Heart right ventricle (tissue), 16 donors: ENCODE data around the gene ZNF831. TPM values are rescaled to one million over a fixed set of nuclear protein-coding genes. Genes with fewer than 3 reads are reported as not detected.

ENCODE experiments used
- ATAC-seq, 8 donors: fragments of 200-7000 bp; cut with Tn5 transposase; one replicate each; pipeline ENCODE4 v1.9.1; 2020; ENCODE audit warnings: mild to moderate bottlenecking in 8 of 8, moderate library complexity in 8 of 8, moderate number of reproducible peaks in 1 of 8
- DNase-seq, 2 donors: peaks; one replicate each; pipeline ENCODE4 v3.0.0-alpha.2; 2020
- H3K27ac ChIP-seq, 10 donors: fragments of 200-600 bp; sonication (generic) in 2 of 10; one replicate each; pipeline versions ENCODE4 v1.5.0 to v1.8.0; 2020 to 2022; ENCODE audit warnings: mild to moderate bottlenecking in 3 of 10
- H3K27me3 ChIP-seq, 7 donors: fragments of 200-600 bp; one replicate each; pipeline ENCODE4 v1.8.0; 2021 to 2022; ENCODE audit warnings: mild to moderate bottlenecking in 2 of 7
- H3K36me3 ChIP-seq, 9 donors: fragments of 200-600 bp; sonication (generic) in 1 of 9; one replicate each; pipeline versions ENCODE4 v1.5.0 to v1.8.0; 2020 to 2022; ENCODE audit warnings: mild to moderate bottlenecking in 2 of 9
- H3K4me1 ChIP-seq, 9 donors: fragments of 200-600 bp; sonication (generic) in 1 of 9; one replicate each; pipeline versions ENCODE4 v1.5.0 to v1.8.0; 2020 to 2022; ENCODE audit warnings: mild to moderate bottlenecking in 4 of 9
- H3K4me3 ChIP-seq, 10 donors: fragments of 200-600 bp; sonication (generic) in 2 of 10; one replicate each; pipeline versions ENCODE4 v1.5.0 to v1.8.0; 2020 to 2022; ENCODE audit warnings: mild to moderate bottlenecking in 7 of 10, moderate library complexity in 2 of 10
- H3K9me3 ChIP-seq, 11 donors: fragments of 200-600 bp in 10 of 11; sonication (generic) in 2 of 11; one replicate each; pipeline versions ENCODE4 v1.5.0 to v1.8.0; 2013 to 2022; ENCODE audit warnings: mild to moderate bottlenecking in 2 of 11, control low read depth in 1 of 11, moderate library complexity in 1 of 11
- WGBS, 2 donors: extraction: QIAGEN DNeasy Blood & Tissue Kit; methylation state at CpG; one replicate each; pipeline ENCODE4 v1.1.7; 2013; ENCODE audit warnings: inconsistent platforms in 1 of 2; 5-methylcytosine and 5-hydroxymethylcytosine counted together
- intact Hi-C, 10 donors: fragments of 100-400 bp; cut with DNase I; formaldehyde crosslinking; loops; one replicate each; pipeline versions ENCODE4 v1.11.1 to v1.14.2; 2022
- polyA plus RNA-seq, 2 donors: library from polyadenylated mRNA; stranded (reverse); fragments of 200-250 nt; gene quantifications; one replicate each; pipeline ENCODE4 v1.2.3, GENCODE V29; 2013
- total RNA-seq, 10 donors: library from RNA; stranded (reverse); fragmentation: NEBNext Ultra II Directional in 3 of 10; extraction: Animal tissue kit (Norgen Biotek cat#: 25700) in 3 of 10; gene quantifications; one replicate each; pipeline versions ENCODE4 v1.2.1 to v1.2.4, GENCODE V29; 2021 to 2023
- TF ChIP-seq, protein P1 (sequence below), 9 donors: fragments of 200-600 bp; sonication (generic) in 2 of 9; IDR thresholded peaks; one replicate each; pipeline versions ENCODE4 v1.5.0 to v1.8.0; 2021 to 2022; ENCODE audit warnings: antibody characterized with exemption in 9 of 9, mild to moderate bottlenecking in 5 of 9, moderate library complexity in 1 of 9
- donor health status: Arrhythmogenic right ventricular cardiomyopathy.
- donor health status: ischemic (EF 13 %, LVEDD 7.1; RV severe dilation, severe dysfunction).
- donor health status: healthy with polysubstance abuse.
- donor health status: DM: no; HTN: yes; CAD: no.
- donor health status: DM: no; HTN: no; CAD: no.
- donor health status: ischemic (EF 25% LVEDD 6.9; RV normal size, moderate dysfunction).
- donor health status: ischemic (EF 25% LVEDD 5.7; RV mildly dilated, moderate dysfunction).
- donor health status: healthy.
- donor health status: DM: yes; HTN: yes; CAD: no.
- donor health status: Ischemic cardiomyopathy.
- donor health status: ischemic (EF 35%, LVEDD 5.7; RV mildly dilated, moderate dysfunction).
- donor health status: nonischemic (EF 11% LVEDD 7.7; RV severe dilation, severe dysfunction).
- donor health status: DM: yes; HTN: yes; CAD: no.
- donor health status: PGD.
- donor health status: ischemic (EF 29% LVEDD 5.4; RV normal size, mild dysfunction).
- donor health status: nonischemic (EF 23%, LVEDD 6.1; RV moderate dilation, normal function).

ZNF831 gene
- total and polyA plus RNA-seq, 12 donors = 0.01 to 0.72 (median 0.11) TPM; not detected in 1

DNA sequence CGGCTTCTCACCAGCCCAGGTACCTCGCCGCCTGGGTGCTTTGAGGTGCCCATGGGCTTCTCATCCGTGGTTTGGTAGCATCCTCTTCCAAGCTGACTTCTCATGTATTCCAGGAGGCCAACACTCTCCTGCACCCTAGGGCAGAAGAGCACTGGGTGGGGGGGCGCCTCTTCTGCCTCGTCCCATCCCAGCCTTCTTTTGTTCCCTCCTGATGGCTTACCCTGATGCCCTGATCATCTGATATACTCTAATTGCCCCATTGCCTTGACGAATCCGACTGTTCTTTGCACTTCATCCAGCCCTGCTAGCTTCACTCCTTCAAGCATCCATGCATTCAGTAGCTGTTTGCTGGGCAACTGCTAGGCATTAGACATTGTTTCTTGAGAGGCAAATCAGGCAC lies 60.6 kb downstream of the ZNF831 start:
- TF ChIP-seq, protein P1, sequence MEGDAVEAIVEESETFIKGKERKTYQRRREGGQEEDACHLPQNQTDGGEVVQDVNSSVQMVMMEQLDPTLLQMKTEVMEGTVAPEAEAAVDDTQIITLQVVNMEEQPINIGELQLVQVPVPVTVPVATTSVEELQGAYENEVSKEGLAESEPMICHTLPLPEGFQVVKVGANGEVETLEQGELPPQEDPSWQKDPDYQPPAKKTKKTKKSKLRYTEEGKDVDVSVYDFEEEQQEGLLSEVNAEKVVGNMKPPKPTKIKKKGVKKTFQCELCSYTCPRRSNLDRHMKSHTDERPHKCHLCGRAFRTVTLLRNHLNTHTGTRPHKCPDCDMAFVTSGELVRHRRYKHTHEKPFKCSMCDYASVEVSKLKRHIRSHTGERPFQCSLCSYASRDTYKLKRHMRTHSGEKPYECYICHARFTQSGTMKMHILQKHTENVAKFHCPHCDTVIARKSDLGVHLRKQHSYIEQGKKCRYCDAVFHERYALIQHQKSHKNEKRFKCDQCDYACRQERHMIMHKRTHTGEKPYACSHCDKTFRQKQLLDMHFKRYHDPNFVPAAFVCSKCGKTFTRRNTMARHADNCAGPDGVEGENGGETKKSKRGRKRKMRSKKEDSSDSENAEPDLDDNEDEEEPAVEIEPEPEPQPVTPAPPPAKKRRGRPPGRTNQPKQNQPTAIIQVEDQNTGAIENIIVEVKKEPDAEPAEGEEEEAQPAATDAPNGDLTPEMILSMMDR (IDR thresholded peaks at IDR 0.05) = no peak
- WGBS, 2 donors = 92 to 95% methylated on average over 8 of the region's 8 CpGs
- H3K9me3 ChIP-seq = peaks cover 0 to 5% (median 0%) of the 10 kb centered on the region in 11 donors
- H3K36me3 ChIP-seq = no peaks in the 10 kb centered on the region
- intact Hi-C loops = loop anchor here in 7 of 10 donors (2.0 to 10.0 kb wide), 8 partner anchors 135 to 569 kb away; partner anchors contain the start of gene STX16 (in 1 of the 7)
- no peak overlapping the region for H3K4me3 ChIP-seq
- peaks cover 9 to 28% (median 21%) of the 10 kb centered on the region in 9 donors for H3K4me1 ChIP-seq
- no peak overlapping the region for H3K27ac ChIP-seq
- DNase-seq (no peak), ATAC-seq (no peak)
- peaks cover 0 to 52% (median 44%) of the 10 kb centered on the region in 7 donors for H3K27me3 ChIP-seq

DNA sequence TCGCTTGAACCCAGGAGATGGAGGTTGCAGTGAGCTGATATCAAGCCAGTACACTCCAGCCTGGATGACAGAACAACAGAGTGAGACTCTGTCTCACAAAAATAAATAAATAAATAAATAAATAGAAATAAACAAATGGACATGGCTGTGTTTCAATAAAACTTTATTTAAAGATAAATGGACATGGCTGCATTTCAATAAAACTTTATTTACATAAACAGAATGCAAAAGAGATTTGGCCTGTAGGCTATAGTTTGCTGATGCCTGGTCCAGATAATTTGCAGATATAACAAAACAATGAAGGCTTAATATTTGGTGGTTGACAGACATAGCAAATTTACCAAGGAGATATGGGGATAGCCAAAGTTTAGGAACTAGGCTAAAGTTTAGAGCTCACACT lies 66.8 kb downstream of the ZNF831 start:
- TF ChIP-seq, protein P1 (IDR thresholded peaks at IDR 0.05) = no peak
- peaks cover 0 to 69% (median 39%) of the 10 kb centered on the region in 7 donors for H3K27me3 ChIP-seq

DNA sequence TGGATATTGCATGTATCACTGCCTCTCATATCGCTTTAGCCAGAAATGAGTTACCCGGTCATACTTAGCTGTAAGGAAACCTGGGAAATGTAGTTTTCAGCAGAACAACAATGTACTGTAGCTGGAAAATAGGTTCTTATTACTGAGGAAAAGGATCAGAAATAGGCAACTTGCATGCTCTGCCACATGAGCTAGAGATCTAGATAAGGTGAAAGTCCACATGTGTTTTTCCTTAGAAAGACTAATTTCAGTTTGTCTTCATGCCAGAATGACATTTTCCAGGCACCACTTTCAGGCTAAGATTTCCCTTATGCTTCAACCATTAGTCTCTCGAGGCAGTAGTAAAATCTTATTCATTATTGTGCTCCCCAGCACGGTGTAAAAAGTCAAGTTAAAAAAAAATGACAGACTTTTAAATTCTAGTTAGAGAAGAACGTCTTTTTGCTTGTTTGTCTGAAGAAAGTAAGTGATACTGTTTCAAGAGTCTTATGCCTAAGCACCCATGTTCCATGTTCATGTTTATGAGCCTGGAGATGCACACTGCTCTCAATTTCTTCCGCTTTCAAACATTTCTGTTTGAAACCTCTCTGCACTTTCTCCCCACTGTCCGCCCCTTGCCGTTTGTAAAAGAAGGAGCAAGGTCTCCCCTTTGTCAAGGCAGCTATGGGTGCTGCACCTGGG lies 67.6 kb downstream of the ZNF831 start:
- intact Hi-C loops = loop anchor here in 1 of 10 donors (10.0 kb wide), 1 partner anchor 164 kb away; no protein-coding TSS in a partner anchor
- H3K27ac ChIP-seq = no peak overlapping the region
- WGBS, 2 donors = 52 to 55% methylated on average over 8 of the region's 8 CpGs
- H3K36me3 ChIP-seq = no peaks in the 10 kb centered on the region
- H3K4me1 ChIP-seq = no peaks in the 10 kb centered on the region
- no peak for DNase-seq
- no peak overlapping the region for H3K4me3 ChIP-seq
- H3K27me3 ChIP-seq = peaks cover 0 to 64% (median 30%) of the 10 kb centered on the region in 7 donors
- TF ChIP-seq, protein P1 (IDR thresholded peaks at IDR 0.05) = no peak
- H3K9me3 ChIP-seq = peaks cover 0 to 5% (median 0%) of the 10 kb centered on the region in 11 donors
- no peak for ATAC-seq

More for the DNA sequence above, 66.8 kb downstream of the ZNF831 start:
- no peaks in the 10 kb centered on the region for H3K36me3 ChIP-seq
- H3K9me3 ChIP-seq = peaks cover 0 to 5% (median 0%) of the 10 kb centered on the region in 11 donors
- no peak overlapping the region for H3K4me3 ChIP-seq
- H3K27ac ChIP-seq = no peak overlapping the region
- ATAC-seq (no peak), DNase-seq (no peak)
- intact Hi-C loops = loop anchor here in 1 of 10 donors (10.0 kb wide), 1 partner anchor 164 kb away; no protein-coding TSS in a partner anchor
- H3K4me1 ChIP-seq = no peaks in the 10 kb centered on the region
- 95 to 96% methylated on average over 1 of the region's 1 CpG for WGBS, 2 donors

DNA sequence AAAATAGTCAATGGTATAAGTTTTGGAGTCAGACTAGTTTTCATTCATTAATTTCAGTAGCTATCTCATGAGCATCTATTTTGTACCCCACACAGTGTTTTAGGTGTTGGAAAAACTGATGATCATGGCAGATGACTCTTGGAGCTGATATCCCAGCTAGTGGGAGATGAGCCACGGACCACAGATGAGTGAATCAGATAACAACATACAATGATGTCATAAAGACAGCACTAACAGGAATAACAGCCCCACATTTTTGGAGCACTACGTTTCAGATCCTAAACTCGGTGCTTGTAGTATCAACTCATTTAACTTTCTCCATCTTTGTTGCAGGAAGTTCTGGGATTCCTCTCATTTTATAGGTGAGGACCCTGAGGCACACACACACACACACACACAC lies 69.0 kb downstream of the ZNF831 start:
- no peak for ATAC-seq
- Histone ChIP-seq H3K4me1 (no peaks in the 10 kb centered on the region), H3K27ac (no peak overlapping the region), H3K27me3 (peaks cover 0 to 64% (median 30%) of the 10 kb centered on the region in 7 donors), H3K4me3 (no peak overlapping the region), H3K9me3 (peaks cover 0 to 5% (median 0%) of the 10 kb centered on the region in 11 donors), H3K36me3 (no peaks in the 10 kb centered on the region)
- intact Hi-C loops = loop anchor here in 1 of 10 donors (10.0 kb wide), 1 partner anchor 162 kb away; no protein-coding TSS in a partner anchor
- WGBS, 2 donors = 47 to 69% methylated on average over 3 of the region's 3 CpGs
- no peak for DNase-seq
- TF ChIP-seq, protein P1 (IDR thresholded peaks at IDR 0.05) = no peak
